GM12864 (cell line): ENCODE data around the gene SCYGR5.
"Not testable (repeated sequence)": the region's sequence is repeated elsewhere in the genome, so short reads cannot be mapped to it uniquely, and the experiment has no call there.

ENCODE experiments used
- DNase-seq: peaks from one replicate; pipeline ENCODE4 v3.0.0-alpha.2; 2011; ENCODE audit warnings: low read depth
- H3K4me3 ChIP-seq: 2 replicates; pipeline ENCODE4 v1.5.1; 2011; ENCODE audit warnings: mild to moderate bottlenecking, low read depth, low read length, control low read depth
- TF ChIP-seq, protein P1 (sequence below): IDR thresholded peaks from 2 replicates; pipeline ENCODE4 v1.5.1; 2011; ENCODE audit warnings: low read depth, mild to moderate bottlenecking, moderate library complexity, low read length, control low read depth, inconsistent platforms; ENCODE audit errors: missing control alignments

SCYGR5 gene

DNA sequence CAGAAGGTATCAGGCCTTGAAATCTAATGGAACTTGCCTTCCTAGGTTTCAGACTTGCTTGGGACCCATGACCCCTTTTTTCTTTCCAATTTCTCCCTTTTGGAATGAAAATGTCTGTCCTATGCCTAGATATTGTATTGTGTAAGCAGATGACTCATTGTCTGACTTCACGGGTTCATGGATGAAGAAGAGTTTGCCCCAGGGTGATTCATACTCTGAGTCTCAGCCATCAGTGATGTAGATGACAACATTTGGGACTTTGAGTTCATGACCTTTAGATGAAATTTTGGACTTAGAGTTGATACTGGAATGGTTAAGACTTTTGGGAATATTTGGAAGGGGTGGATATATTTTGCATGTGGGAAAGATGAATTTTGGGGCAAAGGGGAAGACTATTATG is 11.2 kb upstream of the SCYGR5 start:
- no peak overlapping the region for H3K4me3 ChIP-seq
- no peak for DNase-seq
- TF ChIP-seq, protein P1, sequence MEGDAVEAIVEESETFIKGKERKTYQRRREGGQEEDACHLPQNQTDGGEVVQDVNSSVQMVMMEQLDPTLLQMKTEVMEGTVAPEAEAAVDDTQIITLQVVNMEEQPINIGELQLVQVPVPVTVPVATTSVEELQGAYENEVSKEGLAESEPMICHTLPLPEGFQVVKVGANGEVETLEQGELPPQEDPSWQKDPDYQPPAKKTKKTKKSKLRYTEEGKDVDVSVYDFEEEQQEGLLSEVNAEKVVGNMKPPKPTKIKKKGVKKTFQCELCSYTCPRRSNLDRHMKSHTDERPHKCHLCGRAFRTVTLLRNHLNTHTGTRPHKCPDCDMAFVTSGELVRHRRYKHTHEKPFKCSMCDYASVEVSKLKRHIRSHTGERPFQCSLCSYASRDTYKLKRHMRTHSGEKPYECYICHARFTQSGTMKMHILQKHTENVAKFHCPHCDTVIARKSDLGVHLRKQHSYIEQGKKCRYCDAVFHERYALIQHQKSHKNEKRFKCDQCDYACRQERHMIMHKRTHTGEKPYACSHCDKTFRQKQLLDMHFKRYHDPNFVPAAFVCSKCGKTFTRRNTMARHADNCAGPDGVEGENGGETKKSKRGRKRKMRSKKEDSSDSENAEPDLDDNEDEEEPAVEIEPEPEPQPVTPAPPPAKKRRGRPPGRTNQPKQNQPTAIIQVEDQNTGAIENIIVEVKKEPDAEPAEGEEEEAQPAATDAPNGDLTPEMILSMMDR = no peak

DNA sequence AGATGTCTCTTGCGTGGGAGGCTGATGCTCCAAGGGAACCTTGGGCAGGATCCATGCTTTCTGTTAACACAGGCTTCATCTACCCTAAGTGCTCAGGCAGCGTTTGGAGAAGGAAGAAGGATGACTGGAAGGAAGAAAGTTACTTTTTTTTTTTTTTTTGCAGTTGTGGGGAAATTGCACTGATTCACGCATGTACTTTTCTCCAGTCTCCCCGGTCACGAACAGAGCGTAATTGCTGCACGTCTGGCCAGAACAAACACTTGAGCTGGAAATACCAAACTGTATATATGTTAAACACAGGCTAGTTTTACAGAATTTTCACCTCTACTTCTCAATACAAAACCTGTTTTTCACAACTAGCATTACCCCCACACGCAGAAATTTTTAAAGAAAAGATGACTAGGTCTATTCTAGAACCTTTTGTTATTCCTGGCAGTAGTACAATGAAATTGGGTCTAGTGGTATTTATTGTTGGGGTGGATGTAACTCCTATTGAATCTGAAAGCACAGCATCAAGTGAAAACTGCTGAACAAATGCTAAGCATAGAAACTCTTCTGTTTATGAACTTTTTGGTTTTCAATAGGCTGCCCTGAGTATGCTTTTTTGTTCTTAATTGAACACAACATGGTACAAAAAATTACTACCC is 9.3 kb upstream of the SCYGR5 start:
- H3K4me3 ChIP-seq = no peak overlapping the region
- TF ChIP-seq, protein P1 = no peak
- no peak for DNase-seq

DNA sequence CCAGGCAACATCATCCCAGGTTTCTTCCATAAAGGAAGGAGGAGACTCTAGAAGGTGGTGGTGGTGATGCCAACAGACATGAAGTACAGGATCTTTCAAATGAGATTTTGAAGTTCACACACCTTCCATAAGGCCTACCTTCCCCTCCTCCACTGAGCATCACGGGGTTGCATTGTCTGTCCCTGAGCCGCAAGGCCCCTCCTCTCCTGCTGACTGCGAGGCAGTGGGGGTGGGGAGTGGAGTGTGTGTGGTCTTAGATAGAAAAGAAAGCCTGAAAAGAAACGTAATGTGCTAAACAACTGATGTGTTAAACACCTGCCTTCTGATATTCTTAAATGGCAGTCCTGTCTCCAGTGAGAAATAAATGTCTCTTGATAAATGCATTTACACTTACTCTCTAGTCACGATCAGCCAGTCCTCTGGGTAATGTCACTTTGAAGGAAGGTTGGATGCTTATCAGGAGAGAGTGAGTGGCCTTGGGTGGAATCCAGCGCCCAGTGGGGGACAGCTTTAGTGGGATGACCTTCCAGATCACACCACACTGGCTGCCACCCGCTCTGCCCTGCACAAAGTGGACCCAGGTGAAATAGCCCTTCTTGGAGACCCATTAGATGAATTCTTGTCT is 5.5 kb upstream of the SCYGR5 start:
- H3K4me3 ChIP-seq = no peak overlapping the region
- TF ChIP-seq, protein P1 = no peak
- DNase-seq = no peak

DNA sequence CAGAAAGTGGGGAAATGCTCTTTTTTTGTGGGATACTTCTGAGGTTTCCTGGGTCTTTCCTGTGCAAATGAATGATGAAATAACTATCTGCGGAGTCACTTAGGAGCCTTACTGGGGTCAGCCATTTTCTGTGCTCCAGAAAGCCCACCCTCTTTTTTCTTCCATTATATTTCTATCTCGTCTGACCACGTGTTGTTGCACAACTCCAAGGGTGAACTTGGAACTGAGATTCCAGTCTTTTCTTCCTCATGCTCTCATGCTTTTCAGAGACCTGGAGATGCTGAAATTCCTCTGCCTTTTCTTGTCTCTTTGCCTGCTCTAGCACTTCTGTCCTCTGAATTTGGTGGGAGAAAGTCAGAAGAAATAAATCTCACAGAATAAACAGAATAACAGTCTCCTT is 4.8 kb upstream of the SCYGR5 start:
- no peak overlapping the region for H3K4me3 ChIP-seq
- DNase-seq = no peak
- TF ChIP-seq, protein P1 = no peak

DNA sequence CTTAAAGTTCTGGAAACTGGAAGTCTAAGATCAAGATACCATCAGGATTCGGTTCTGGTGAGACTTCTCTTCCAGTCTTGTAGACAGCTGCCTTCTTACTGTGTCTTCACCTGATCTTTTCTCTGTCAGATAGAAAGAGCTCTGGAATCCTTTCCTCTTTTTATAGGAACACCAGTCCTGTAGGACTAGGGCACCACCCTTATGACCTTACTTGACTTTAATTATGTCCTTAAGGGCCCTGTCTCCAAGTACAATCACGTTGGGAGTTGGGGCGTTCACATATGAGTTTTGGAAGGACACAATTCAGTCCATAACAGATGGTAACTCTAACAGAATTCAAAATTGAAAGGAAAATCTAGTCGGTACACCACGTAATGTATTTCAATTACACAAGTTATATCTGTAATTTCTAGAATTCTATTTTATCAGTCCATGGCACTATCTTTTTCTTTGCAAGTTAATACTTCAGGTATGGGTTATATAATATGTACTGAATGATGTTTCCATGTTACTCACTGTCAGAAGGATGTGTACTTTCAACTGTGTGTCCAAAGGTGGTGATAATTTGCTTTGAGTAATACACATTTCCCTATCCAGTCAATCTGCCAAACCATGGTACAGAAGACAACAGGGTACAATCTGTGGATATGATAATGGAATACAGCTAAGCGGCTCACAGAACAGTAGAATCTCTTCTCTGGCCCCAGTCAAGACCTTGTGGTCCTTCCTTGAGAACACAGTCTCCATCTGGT is 1.2 kb upstream of the SCYGR5 start:
- TF ChIP-seq, protein P1 = no peak
- DNase-seq = no peak
- H3K4me3 ChIP-seq = no peak overlapping the region

DNA sequence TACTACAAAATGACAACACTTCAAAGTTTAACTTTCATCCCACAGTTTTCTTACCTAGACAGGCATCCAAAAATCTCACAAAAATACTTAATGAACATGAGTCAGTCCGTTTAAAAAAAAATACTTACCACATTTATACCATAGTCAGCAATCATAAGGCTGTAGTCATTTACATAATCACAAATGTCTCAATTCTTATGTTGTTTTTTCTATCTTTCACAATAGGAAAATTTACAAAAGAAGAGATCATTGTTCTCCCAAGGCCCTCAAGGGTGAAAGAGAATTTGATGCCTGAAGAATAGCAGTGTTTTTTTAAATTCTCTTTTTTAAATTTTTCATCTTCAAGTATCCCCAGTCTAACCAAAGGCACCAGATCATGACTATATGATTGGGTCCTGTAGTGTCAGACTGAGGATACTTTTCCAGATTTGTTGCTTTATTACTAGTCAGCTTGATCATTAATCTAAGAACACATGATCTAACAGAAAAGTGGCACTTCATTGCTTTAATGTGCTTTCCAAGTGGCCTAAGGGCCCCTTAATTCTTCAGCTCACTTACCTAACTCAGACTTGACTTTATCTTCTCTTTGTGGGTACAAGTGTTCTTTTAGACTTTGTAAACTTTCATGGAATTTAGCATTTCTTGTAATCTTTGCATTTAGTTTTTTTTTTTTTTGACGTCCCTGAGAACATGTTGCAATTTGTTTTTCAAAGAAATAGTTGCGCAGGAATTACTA is 4.7 kb downstream of the SCYGR5 start:
- TF ChIP-seq, protein P1 = no peak
- no peak overlapping the region for H3K4me3 ChIP-seq
- no peak for DNase-seq

DNA sequence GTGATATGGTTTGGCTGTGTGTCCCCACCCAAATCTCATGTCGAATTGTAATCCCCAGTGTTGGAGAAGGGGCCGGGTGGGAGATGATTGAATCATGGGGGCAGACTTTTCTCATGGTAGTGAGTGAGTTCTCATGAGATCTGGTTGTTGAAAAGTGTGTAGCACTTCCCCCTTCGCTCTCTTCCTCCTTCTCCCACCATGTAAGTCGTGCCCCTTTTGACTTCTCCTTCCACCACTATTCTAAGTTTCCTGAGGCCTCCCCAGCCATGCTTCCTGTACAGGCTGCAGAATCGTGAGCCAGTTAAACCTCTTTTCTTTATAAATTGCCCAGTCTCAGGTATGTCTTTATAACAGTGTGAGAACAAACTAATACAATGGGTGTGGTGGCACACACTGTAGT is 7.0 kb downstream of the SCYGR5 start:
- DNase-seq, H3K4me3 ChIP-seq: not testable (repeated sequence)
